Sigmoid colon (tissue), 4 donors: Measurements from ENCODE around the gene PTPRE.

Experiments
- POLR2AphosphoS5 ChIP-seq, 4 donors: sonication (generic); formaldehyde crosslinking; IDR thresholded peaks; one replicate each; pipeline ENCODE4 v1.6.1; 2017; ENCODE audit warnings: antibody characterized with exemption in 4 of 4
- TF ChIP-seq, protein P1 (sequence below), 4 experiments: fragments of 450-650 bp in 3 of 4; fragments of 200-600 bp in 1 of 4; IDR thresholded peaks; one replicate each; pipeline ENCODE4 v1.5.1; 2016 to 2019; ENCODE audit warnings: antibody characterized with exemption in 4 of 4, mild to moderate bottlenecking in 3 of 4, moderate library complexity in 2 of 4

DNA sequence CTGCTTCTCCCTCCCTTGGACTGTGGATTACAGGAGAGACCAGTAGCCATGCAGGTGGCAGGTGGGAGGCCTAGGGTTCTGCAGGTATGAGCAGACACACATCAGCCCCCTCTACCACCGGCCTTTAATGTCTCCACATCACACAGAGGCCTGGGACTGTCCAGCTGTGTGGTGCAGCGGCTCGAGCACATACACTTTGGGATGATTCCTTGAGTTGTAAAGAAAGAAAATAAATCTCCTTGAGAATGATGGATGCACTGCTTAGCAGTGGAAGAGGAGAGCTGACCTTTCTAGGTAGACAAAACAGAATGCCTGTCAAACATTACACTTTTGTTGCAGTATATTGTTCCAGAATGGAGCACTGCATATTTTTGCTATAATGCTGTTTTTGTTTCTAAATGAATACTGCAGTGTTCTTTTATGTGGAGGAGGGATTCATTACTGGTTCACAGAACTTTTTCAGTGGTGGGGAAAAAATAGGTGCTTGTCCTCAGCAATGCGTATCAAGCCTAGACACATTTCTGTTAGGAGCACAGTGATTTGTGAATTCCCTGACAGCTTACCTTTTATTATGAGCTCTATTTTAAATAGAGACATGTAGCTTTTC, 66.0 kb downstream of the PTPRE start:
- no peak for TF ChIP-seq POLR2AphosphoS5 (IDR thresholded peaks at IDR 0.05)
- TF ChIP-seq, protein P1, sequence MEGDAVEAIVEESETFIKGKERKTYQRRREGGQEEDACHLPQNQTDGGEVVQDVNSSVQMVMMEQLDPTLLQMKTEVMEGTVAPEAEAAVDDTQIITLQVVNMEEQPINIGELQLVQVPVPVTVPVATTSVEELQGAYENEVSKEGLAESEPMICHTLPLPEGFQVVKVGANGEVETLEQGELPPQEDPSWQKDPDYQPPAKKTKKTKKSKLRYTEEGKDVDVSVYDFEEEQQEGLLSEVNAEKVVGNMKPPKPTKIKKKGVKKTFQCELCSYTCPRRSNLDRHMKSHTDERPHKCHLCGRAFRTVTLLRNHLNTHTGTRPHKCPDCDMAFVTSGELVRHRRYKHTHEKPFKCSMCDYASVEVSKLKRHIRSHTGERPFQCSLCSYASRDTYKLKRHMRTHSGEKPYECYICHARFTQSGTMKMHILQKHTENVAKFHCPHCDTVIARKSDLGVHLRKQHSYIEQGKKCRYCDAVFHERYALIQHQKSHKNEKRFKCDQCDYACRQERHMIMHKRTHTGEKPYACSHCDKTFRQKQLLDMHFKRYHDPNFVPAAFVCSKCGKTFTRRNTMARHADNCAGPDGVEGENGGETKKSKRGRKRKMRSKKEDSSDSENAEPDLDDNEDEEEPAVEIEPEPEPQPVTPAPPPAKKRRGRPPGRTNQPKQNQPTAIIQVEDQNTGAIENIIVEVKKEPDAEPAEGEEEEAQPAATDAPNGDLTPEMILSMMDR (IDR thresholded peaks at IDR 0.05): no peak
